HUES48 (cell line): ENCODE measurements around the gene EXT2.

Experiments used
- H3K27ac ChIP-seq: one replicate; pipeline ENCODE4 v1.7.0; 2013; ENCODE audit warnings: low read depth, low read length, inconsistent platforms
- H3K27me3 ChIP-seq: 2 replicates; pipeline ENCODE4 v1.6.1; 2013; ENCODE audit warnings: mild to moderate bottlenecking, low read length; ENCODE audit not compliant: control insufficient read depth, insufficient read depth
- H3K36me3 ChIP-seq: 2 replicates; pipeline ENCODE4 v1.6.1; 2013; ENCODE audit warnings: low read length; ENCODE audit not compliant: control insufficient read depth, insufficient read depth
- H3K4me1 ChIP-seq: 2 replicates; pipeline ENCODE4 v1.6.1; 2013; ENCODE audit warnings: mild to moderate bottlenecking, low read length; ENCODE audit not compliant: control insufficient read depth, insufficient read depth
- H3K4me3 ChIP-seq: 2 replicates; pipeline ENCODE4 v1.5.1; 2013; ENCODE audit warnings: mild to moderate bottlenecking, low read depth, low read length
- H3K9ac ChIP-seq: 2 replicates; pipeline ENCODE4 v1.6.1; 2013; ENCODE audit warnings: mild to moderate bottlenecking, low read depth, low read length, moderate library complexity
- H3K9me3 ChIP-seq: 2 replicates; pipeline ENCODE4 v1.6.1; 2013; ENCODE audit warnings: low read length; ENCODE audit not compliant: control insufficient read depth, insufficient read depth

Gene EXT2

DNA sequence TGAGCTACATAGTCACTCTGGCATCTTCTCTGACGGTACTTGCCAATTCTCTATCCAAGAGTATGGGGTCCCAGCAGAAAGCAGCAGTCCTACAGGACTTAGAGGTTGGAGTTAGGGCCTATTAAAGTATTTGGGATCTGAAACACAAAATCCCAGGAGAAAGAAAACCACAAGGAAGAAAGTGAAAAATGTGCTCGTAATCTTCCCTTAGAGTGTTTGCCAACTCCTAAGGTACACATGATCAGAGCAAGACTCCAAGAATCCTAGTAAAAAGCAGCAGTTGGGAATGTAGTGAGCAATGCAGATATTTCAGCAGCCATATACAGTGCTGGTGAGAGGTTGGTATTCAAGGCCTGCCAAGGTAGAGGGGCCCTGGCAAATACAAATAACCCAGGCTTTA lies 71.6 kb downstream of the EXT2 start:
- no peak overlapping the region for H3K9ac ChIP-seq
- H3K36me3 ChIP-seq, result no peaks in the 10 kb centered on the region
- H3K27me3 ChIP-seq, result no peaks in the 10 kb centered on the region
- peaks cover 15% of the 10 kb centered on the region for H3K4me1 ChIP-seq
- no peak overlapping the region for H3K27ac ChIP-seq
- H3K4me3 ChIP-seq, result no peak overlapping the region
- no peaks in the 10 kb centered on the region for H3K9me3 ChIP-seq

DNA sequence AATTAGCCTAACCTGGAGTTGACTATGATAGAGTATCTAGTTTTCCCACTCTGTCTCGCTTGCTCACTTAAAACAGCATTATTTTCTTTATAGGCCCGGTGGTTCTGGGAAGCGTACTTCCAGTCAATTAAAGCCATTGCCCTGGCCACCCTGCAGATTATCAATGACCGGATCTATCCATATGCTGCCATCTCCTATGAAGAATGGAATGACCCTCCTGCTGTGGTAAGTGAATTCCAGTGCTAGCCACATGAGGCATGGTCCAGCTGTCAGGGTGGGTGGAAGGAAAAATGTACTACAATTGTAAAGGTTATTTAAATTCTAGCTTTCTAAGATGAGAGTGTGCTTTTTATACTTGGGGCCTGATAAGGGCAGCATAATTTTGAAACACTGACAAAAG lies 76.0 kb downstream of the EXT2 start:
- H3K36me3 ChIP-seq, result no peaks in the 10 kb centered on the region
- H3K4me3 ChIP-seq, result no peak overlapping the region
- H3K27ac ChIP-seq, result peak overlapping the region; percentile 11
- H3K27me3 ChIP-seq, result no peaks in the 10 kb centered on the region
- no peaks in the 10 kb centered on the region for H3K9me3 ChIP-seq
- H3K9ac ChIP-seq, result no peak overlapping the region
- peaks cover 15% of the 10 kb centered on the region for H3K4me1 ChIP-seq

GRCh38 chr11:44172966-44173365 lies 77.5 kb downstream of the EXT2 start:
- Histone ChIP-seq H3K4me3 (no peak overlapping the region), H3K9ac (no peak overlapping the region), H3K27me3 (no peaks in the 10 kb centered on the region), H3K36me3 (no peaks in the 10 kb centered on the region), H3K27ac (no peak overlapping the region), H3K4me1 (peaks cover 20% of the 10 kb centered on the region), H3K9me3 (no peaks in the 10 kb centered on the region)

DNA sequence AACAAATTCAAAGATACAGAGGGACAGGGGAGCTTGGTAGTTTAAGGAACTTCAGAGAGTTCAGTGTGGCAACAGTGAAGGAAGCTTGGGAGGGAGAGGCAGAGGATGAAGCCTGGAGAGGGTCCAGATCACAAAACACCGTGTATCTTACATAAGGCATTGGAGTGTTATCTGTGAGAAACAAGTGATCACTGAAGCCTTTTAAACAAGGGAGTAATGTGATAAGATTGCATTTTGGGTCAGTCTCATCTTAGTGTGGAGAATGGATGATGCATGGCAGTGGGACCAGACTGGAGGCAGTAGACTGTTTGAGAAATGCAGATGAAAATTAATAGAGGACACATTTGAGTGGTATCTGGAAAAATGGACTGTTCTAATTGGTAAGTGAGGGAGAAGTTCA lies 79.4 kb downstream of the EXT2 start:
- H3K27me3 ChIP-seq, result no peaks in the 10 kb centered on the region
- H3K9me3 ChIP-seq, result no peaks in the 10 kb centered on the region
- H3K4me1 ChIP-seq, result peaks cover 37% of the 10 kb centered on the region
- no peaks in the 10 kb centered on the region for H3K36me3 ChIP-seq
- H3K9ac ChIP-seq, result no peak overlapping the region
- H3K27ac ChIP-seq, result no peak overlapping the region
- H3K4me3 ChIP-seq, result no peak overlapping the region

DNA sequence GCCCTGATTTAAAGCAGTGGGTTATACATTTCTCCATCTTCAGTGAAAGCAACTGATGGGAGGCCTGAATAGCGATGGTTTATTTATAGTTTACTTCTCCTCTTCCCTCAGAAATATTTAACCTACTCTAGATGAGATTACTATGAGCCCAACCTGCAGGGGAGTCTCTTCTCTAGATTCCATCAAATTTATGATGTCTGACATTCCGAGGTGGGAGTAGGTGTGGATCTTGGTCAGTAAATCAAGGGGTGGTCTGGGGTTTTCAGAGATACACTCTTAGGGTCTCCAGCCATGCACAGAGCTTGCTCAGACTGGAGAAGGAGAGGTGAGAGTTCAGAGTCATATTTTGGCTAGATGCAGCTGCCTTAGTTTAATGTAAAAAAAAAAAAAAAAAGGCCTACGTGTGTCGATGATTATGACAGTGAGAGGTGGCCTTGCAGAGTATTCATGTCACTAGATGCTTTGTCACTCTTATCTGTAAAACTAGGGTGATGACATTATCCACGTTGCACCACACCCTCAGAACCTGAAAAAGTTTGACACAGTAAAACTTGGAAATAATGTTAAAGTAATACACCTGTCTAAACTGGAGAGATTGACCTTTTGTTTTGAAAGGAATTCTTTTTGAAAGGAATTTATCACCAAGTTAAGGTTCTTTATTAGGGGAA lies 81.2 kb downstream of the EXT2 start:
- H3K9ac ChIP-seq, result no peak overlapping the region
- no peaks in the 10 kb centered on the region for H3K36me3 ChIP-seq
- H3K4me3 ChIP-seq, result no peak overlapping the region

DNA sequence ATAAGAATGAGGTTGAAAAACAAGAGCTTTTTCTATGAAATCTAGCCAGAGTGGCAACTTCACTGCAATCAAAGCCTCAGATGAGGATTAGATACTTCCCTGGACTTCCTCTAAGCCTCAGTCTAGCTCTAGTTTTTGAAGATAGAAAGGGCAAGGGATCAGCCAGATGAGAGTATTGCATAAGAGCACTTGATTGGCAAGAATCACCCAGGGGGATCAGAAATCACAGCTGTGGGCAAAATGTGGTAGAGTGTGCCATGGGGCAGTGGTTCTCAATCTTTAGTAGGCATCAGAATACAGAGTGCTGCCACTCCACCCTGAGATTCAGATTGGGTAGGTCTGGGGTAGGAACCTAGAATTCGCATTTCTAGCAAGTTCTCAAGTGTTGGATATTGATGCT lies 82.4 kb downstream of the EXT2 start:
- Histone ChIP-seq H3K36me3 (no peaks in the 10 kb centered on the region), H3K9me3 (no peaks in the 10 kb centered on the region), H3K9ac (no peak overlapping the region), H3K4me1 (peaks cover 22% of the 10 kb centered on the region), H3K27ac (peak overlapping the region; percentile 39), H3K4me3 (no peak overlapping the region), H3K27me3 (no peaks in the 10 kb centered on the region)

More for the DNA sequence above, 81.2 kb downstream of the EXT2 start:
- Histone ChIP-seq H3K9me3 (no peaks in the 10 kb centered on the region), H3K27me3 (no peaks in the 10 kb centered on the region), H3K27ac (no peak overlapping the region), H3K4me1 (peaks cover 24% of the 10 kb centered on the region)

DNA sequence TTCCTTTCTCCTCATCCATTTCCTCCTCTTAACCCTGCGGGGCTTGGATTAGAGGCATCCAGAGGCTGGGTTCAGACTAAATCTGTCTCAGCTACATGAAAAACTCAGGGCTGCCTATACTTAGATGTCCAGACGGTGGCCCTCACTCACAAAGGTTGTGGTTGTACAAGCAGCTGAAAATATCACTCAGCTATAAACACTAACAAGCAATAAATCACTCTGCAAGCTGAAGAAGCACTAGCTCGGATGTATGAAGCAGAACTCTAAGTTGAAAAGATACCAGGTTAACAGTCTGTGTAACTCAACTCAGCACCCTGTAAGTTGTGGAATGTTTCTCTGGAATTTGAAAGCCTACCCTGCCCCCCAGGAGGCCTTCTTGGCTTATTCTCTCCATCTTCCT lies 82.9 kb downstream of the EXT2 start:
- Histone ChIP-seq H3K4me1 (peaks cover 22% of the 10 kb centered on the region), H3K4me3 (no peak overlapping the region), H3K27ac (peak overlapping the region; percentile 39), H3K9me3 (no peaks in the 10 kb centered on the region), H3K36me3 (no peaks in the 10 kb centered on the region), H3K9ac (no peak overlapping the region), H3K27me3 (no peaks in the 10 kb centered on the region)

- H3K4me3 ChIP-seq, result no peak overlapping the region
- no peaks in the 10 kb centered on the region for H3K9me3 ChIP-seq
- peaks cover 22% of the 10 kb centered on the region for H3K4me1 ChIP-seq
- H3K9ac ChIP-seq, result no peak overlapping the region
- H3K27me3 ChIP-seq, result no peaks in the 10 kb centered on the region
- no peaks in the 10 kb centered on the region for H3K36me3 ChIP-seq
- peak overlapping the region; percentile 50 for H3K27ac ChIP-seq
Measured at GRCh38 chr11:44179173-44179572, 83.7 kb downstream of the EXT2 start.

DNA sequence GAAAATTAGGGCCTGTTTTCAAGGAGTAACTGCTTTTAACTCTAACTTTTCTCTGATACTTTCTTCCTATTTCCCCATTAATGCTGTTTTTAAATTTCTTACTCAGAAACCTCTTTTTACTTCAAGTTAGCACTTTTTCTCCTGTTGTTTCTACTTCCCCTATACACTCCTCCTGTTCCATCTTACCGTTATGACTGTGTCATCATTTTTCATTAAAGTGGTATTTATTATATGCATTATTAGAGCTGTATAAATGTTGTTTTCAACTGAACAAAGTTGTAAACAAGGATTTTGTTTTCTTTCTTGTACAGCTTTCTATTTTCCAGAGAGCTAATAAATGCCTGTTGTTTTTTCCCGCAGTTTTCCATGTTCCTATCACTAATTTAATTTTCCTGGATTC lies 84.6 kb downstream of the EXT2 start:
- Histone ChIP-seq H3K36me3 (no peaks in the 10 kb centered on the region), H3K4me3 (no peak overlapping the region), H3K27me3 (no peaks in the 10 kb centered on the region), H3K9me3 (no peaks in the 10 kb centered on the region), H3K4me1 (peaks cover 22% of the 10 kb centered on the region), H3K27ac (no peak overlapping the region), H3K9ac (no peak overlapping the region)

DNA sequence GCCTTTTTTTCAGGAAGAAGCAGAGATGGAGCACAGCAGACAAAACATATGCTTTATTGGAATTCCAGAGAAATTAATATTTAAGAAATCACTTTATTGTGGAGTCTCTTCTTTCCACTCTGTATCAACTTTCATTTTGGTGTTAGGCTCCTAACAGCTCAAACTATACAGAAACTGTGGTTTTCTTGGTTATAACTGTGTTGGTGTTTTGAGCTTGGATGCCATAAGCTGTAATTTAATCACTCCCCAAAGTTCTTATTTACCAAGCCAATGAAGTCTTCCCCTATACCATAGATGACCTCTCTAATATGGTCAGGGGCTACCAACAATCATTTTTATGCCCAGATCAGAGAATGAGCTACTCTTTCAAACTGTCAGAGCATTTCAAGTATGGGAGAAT lies 90.0 kb downstream of the EXT2 start:
- Histone ChIP-seq H3K27ac (no peak overlapping the region), H3K9ac (no peak overlapping the region), H3K36me3 (no peaks in the 10 kb centered on the region), H3K4me3 (no peak overlapping the region), H3K27me3 (no peaks in the 10 kb centered on the region), H3K4me1 (peaks cover 3% of the 10 kb centered on the region), H3K9me3 (peaks cover 18% of the 10 kb centered on the region)

DNA sequence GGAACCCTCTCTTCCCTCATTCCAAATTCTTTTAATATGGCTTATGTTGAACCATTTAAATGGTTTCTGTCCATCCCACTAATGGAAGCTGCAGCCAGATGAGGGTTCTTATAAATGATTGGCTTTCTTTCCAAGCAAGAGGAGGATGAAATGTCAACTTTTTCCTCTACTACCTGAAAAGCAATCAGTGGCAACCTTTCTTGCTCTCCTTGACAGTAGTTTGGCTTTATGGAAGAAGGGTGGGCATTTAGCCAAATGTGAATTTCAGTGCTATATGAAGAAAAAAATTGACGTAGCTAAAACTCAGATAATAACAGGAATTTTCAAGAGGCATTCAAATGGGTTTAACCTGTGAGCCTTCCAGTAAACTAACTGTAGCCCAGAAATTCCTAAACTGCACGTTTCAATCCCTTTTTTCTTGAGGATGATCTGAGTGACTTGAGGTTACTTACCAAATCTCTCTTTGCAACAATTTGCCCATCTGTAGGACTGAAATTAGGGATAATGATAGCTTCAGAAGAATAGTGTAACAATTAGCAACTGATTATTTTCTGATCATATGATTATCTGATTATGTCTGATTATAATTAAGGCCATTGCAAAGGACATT lies 90.9 kb downstream of the EXT2 start:
- Histone ChIP-seq H3K27ac (no peak overlapping the region), H3K4me3 (no peak overlapping the region), H3K9ac (no peak overlapping the region), H3K9me3 (peaks cover 18% of the 10 kb centered on the region), H3K27me3 (no peaks in the 10 kb centered on the region), H3K4me1 (peaks cover 12% of the 10 kb centered on the region), H3K36me3 (no peaks in the 10 kb centered on the region)
